ENCODE results near the gene TADA2B.
"Not testable (repeated sequence)": the region's sequence is repeated elsewhere in the genome, so short reads cannot be mapped to it uniquely, and the experiment has no call there.

TADA2B gene

GRCh38 chr4:7083597-7084563 lies 40.7 kb downstream of the TADA2B start:
- no peak for DNase-seq (ENCODE audit: low spot score)

GRCh38 chr4:7084564-7084961 lies 41.4 kb downstream of the TADA2B start:
- not testable (repeated sequence) for DNase-seq (ENCODE audit: low spot score)

GRCh38 chr4:7086384-7086783 lies 43.2 kb downstream of the TADA2B start:
- DNase-seq (ENCODE audit: low spot score) = no peak

- DNase-seq (ENCODE audit: low spot score) = no peak
Observed at GRCh38 chr4:7087036-7087435, 43.9 kb downstream of the TADA2B start.

- no peak for DNase-seq (ENCODE audit: low spot score)
Observed at GRCh38 chr4:7089213-7089986, 46.2 kb downstream of the TADA2B start.

- DNase-seq (ENCODE audit: low spot score) = no peak
Observed at GRCh38 chr4:7092026-7092425, 48.9 kb downstream of the TADA2B start.

GRCh38 chr4:7094916-7095315 lies 51.7 kb downstream of the TADA2B start:
- no peak for DNase-seq (ENCODE audit: low spot score)

- DNase-seq (ENCODE audit: low spot score) = no peak
Observed at GRCh38 chr4:7095611-7096155, 52.5 kb downstream of the TADA2B start.

GRCh38 chr4:7096236-7096635 lies 53.1 kb downstream of the TADA2B start:
- no peak for DNase-seq (ENCODE audit: low spot score)

GRCh38 chr4:7101692-7102515 lies 58.7 kb downstream of the TADA2B start:
- peak; percentile 76 for DNase-seq (ENCODE audit: low spot score)

- not testable (repeated sequence) for DNase-seq (ENCODE audit: low spot score)
Observed at GRCh38 chr4:7102516-7102909, 59.3 kb downstream of the TADA2B start.

- DNase-seq (ENCODE audit: low spot score) = peak; percentile 96
Observed at GRCh38 chr4:7103031-7103606, 59.9 kb downstream of the TADA2B start.

- peak; percentile 20 for DNase-seq (ENCODE audit: low spot score)
Observed at GRCh38 chr4:7103607-7104365, 60.6 kb downstream of the TADA2B start.

- DNase-seq (ENCODE audit: low spot score) = no peak
Observed at GRCh38 chr4:7104366-7105031, 61.3 kb downstream of the TADA2B start.

- no peak for DNase-seq (ENCODE audit: low spot score)
Observed at GRCh38 chr4:7105276-7105675, 62.1 kb downstream of the TADA2B start.

- DNase-seq (ENCODE audit: low spot score) = no peak
Observed at GRCh38 chr4:7107166-7107905, 64.2 kb downstream of the TADA2B start.
